Measurements from ENCODE around the gene COL4A1. TPM values are rescaled to one million over a fixed set of nuclear protein-coding genes. Genes with fewer than 3 reads are reported as not detected.

COL4A1 gene
- polyA plus RNA-seq, 1 donor: 566 TPM

DNA sequence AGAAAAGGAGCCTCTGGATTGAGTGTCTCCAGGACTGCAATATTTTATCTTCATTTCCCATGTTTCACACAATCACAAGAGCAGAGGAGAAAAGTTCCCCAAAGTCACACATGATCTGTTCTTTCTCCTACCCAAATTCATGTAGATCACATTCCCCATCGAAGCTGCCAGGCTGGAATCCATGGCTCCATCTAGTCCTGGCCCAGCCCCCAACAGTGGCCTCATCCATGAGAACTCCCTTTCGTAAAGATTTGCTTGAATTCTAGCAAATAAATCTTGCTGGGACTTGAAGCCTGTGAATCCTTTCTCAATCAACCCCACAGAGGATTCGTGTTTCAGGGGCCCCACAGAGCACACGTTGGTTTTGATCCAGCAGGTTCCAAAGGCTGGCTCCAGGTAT lies 109.5 kb downstream of the COL4A1 start:
- DNase-seq (ENCODE audit: low read depth): no peak

- DNase-seq (ENCODE audit: low read depth): no peak
Measured at GRCh38 chr13:110197026-110197425, 109.9 kb downstream of the COL4A1 start.

DNA sequence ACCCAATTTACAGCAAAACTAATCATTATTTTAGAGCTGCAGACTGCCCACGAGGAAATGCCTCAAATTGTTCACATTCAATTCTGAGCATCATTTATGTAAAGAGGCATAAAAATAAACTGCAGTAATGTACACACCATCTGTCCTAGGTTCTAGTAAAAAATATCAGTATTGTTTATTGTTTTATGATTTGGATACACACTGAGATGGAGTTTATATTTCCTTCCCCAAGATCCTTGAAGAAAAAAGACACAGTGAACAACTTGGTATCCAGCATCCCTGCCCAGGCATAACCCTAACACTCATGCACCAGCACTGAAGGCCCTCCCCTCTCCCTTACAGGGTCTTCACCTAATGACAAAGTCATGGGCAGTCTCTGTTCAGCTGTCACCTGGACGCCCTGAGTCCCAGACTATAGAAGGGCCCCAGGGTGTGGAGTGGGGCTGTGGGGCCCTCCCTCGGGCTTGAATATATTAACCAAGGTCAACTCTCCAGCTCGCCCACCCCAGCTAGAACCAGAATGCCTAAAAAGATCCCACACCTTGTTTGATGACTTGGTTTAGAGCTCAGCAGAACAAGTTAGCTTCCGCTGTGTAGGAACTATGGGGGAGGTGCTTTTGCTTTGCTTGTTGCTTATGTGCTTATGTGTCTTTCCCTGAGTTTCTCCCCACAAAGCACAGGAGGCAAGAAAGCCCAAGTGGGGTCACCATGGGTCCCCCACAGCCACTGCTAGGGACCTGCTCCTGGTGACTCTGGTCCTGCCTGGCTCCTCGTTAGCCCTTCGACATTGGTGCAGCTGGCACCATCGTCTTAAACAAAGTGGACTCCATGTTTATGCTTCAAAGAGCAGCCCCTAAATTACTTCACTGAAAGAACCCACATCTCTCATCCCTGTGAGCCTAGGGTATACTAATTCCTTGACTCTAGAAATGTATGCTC lies 111.1 kb downstream of the COL4A1 start:
- no peak for DNase-seq (ENCODE audit: low read depth)

- no peak for DNase-seq (ENCODE audit: low read depth)
Measured at GRCh38 chr13:110194451-110194850, 112.5 kb downstream of the COL4A1 start.

DNA sequence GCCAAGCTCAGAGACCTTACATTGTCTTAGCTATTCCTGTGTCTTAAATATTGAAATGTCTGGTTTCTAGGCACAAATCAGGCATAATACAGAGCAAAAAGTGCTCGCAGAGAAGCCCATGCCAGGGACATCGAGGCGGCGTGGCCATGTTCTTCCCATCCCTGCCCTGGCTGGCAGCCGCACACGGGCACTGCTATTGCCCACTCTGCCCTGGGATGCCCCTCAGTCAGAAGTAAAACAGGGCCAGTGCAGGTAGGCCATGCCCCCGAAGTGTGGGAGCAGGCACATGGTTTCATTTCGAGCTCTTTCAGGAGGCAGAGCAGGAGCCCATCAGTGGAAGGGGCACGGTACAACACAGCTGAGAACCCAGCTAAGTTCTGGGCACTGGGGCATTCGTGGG lies 113.5 kb downstream of the COL4A1 start:
- DNase-seq (ENCODE audit: low read depth): no peak

GRCh38 chr13:110192472-110192871 lies 114.5 kb downstream of the COL4A1 start:
- DNase-seq (ENCODE audit: low read depth): no peak

GRCh38 chr13:110187641-110188161 lies 119.3 kb downstream of the COL4A1 start:
- no peak for DNase-seq (ENCODE audit: low read depth)

DNA sequence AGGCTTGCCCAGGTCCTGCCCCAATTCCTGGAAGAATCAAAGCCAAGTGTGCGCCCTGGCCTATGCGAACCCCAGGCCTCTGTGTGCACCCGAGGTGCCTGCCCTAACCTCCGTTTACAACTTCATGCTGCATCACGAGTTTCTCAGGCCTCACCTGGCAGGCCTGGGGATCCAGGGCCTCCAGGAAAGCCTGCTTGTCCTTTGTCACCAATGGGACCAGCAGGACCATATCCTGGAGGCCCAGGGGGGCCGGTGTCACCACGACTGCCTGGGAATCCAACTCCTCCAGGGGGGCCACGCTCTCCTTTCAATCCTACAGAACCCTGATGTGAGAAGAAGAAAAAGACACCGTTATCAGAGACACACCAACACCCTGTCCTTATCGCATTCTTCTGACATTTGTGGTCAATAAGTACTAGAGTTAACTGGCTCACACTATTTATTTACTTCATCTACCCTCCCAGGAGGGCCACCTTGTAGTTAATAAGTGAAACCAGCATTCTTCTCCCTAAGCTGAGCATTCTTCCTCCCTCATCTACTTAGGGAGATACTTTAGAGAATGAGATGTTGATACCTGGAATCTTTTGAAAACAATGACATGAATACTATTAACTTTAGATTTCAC lies 120.6 kb downstream of the COL4A1 start:
- no peak for DNase-seq (ENCODE audit: low read depth)

- no peak for DNase-seq (ENCODE audit: low read depth)
Measured at GRCh38 chr13:110185696-110186095, 121.3 kb downstream of the COL4A1 start.

DNA sequence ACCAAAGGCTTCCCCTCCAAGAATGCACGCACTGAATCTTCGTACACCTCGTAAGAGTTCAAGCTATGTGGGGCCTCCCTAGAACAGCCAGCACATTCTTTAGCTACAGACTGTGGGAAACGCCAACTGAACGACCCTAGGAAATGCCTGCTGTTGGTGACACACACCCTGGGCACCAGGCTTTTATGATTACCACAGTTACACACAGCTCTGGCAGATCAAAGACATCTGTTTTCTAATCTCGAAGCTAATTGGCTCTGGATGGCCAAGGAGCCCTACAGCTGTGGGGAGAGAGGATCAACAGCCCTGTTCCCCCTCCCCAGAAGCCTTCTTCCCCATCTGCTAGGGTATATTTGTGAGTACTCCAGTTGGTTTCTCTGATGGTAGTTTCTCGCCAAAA lies 123.0 kb downstream of the COL4A1 start:
- no peak for DNase-seq (ENCODE audit: low read depth)

- DNase-seq (ENCODE audit: low read depth): no peak
Measured at GRCh38 chr13:110182461-110182860, 124.5 kb downstream of the COL4A1 start.

GRCh38 chr13:110182003-110182402 lies 125.0 kb downstream of the COL4A1 start:
- DNase-seq (ENCODE audit: low read depth): no peak

- DNase-seq (ENCODE audit: low read depth): no peak
Measured at GRCh38 chr13:110179857-110180147, 127.2 kb downstream of the COL4A1 start.

GRCh38 chr13:110179116-110179856 lies 127.7 kb downstream of the COL4A1 start:
- no peak for DNase-seq (ENCODE audit: low read depth)

GRCh38 chr13:110177790-110178189 lies 129.2 kb downstream of the COL4A1 start:
- DNase-seq (ENCODE audit: low read depth): no peak

DNA sequence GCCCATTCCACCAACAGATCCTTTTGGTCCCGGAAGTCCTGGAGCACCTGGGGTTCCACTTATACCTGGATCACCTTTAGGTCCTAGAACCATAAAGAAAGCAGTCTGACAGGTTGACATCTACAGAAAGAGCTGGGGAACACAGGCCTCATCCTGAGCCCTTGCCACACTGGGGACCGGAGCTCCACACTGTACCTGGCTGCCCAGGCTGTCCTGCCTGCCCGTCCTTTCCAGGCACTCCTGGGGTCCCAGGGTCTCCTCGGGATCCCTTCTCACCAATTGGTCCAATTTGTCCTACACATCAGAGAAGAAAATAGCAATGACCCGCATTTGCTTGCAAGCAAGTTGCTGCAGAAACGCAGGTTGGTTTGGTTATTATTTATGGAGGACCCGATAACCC lies 130.5 kb downstream of the COL4A1 start:
- no peak for DNase-seq (ENCODE audit: low read depth)

GRCh38 chr13:110173247-110173818 lies 133.6 kb downstream of the COL4A1 start:
- no peak for DNase-seq (ENCODE audit: low read depth)

- peak; percentile 34 for DNase-seq (ENCODE audit: low read depth)
Measured at GRCh38 chr13:110170882-110171281, 136.1 kb downstream of the COL4A1 start.

- DNase-seq (ENCODE audit: low read depth): no peak
Measured at GRCh38 chr13:110170020-110170790, 136.8 kb downstream of the COL4A1 start.

DNA sequence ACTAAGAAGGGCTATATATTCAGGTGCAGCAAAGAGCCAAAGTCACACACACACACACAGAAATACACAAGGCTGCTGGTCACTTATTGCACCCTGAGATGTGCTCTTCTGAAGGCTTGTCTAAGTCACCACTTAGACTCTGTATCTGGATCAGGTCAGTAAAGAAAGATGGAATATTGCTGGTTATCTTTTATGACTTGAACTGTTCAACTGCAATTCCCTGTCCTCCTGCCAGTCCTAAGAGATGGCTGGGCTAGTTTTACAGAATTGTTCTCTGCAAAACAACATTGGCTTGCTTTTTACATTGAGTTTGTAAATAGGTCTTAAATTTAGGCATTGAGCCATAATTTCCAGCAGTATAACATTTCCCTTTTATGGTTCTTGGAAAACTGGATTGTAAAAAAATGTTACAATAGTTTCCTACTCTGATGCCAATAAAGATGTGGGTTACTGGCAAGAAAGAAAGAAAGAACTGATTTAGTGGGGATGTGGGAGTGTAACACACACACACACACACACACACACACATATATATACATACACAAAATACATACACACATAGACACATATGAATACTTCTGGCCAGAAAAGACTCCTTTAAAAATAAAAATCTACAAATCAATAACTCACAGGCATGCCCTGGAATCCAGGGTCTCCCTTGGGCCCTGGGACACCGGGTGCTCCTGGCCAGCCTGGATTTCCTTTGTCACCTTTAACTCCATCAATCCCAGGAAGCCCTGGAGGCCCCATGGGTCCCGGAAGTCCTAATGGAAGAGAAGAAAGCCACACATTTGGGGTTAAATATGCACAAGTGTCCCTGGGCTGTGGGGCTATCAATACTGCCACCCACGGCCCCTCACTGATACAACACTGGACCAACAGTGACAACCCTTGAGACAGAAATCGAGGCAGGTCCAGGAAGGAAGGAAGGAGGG lies 137.7 kb downstream of the COL4A1 start:
- DNase-seq (ENCODE audit: low read depth): peak; percentile 55
